ENCODE measurements around the gene ACTL6B.

Gene ACTL6B

DNA sequence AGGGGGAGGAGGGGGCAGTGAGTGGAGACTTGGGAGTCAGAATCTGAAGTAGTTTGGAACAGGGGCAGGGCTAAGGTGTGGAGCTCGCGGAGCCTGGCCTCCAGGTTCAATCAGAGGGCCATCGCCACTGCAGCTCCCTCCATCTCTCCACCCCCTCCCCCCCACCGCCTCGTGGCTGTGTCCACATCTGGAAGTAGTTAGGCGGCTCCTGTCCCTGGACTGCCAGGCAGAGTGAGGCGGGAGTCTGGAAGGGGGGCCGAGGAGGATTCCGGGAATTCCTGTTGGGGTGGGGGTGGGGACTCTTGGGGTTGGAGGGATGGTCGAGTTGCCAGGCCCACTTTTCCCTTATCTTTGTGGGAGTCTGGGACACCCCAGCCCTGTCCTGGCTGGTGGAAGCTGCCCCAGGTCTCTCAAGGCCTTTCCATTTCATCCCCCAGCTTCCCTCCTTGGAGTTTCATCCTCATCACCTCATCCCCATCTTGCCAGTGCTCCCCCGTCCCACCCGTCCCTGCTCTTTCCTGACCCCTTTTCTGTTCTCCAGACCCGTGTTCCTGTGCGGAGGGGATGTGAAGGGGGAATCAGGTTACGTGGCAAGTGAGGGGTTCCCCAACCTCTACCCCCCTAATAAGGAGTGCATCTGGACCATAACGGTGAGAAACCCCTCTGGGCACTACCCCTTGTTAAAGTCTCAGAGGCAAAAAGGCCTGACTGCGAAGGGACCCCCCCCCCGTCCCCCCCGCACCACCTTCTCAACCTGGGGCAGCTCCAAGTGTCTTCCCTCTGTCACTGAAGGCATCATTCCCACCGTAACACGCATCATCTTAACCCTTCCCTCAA lies 53.1 kb downstream of the ACTL6B start:
- in situ Hi-C loops (cut with MboI; ENCODE audit: low sequenced_read_pairs), result no loop called here

DNA sequence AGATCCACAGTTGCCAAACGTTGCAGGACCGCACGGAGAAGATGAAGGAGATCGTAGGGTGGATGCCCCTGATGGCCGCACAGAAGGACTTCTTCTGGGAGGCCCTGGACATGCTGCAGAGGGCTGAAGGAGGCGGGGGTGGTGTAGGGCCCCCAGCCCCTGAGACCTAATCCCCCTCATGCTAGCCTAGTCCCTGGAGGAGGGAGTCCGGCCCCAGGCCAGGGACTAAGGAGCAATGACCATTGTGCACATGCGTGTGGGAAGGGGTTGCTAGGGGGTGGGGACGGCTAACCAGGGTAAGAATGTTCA lies 55.6 kb downstream of the ACTL6B start:
- in situ Hi-C loops (cut with MboI; ENCODE audit: low sequenced_read_pairs), result no loop called here

DNA sequence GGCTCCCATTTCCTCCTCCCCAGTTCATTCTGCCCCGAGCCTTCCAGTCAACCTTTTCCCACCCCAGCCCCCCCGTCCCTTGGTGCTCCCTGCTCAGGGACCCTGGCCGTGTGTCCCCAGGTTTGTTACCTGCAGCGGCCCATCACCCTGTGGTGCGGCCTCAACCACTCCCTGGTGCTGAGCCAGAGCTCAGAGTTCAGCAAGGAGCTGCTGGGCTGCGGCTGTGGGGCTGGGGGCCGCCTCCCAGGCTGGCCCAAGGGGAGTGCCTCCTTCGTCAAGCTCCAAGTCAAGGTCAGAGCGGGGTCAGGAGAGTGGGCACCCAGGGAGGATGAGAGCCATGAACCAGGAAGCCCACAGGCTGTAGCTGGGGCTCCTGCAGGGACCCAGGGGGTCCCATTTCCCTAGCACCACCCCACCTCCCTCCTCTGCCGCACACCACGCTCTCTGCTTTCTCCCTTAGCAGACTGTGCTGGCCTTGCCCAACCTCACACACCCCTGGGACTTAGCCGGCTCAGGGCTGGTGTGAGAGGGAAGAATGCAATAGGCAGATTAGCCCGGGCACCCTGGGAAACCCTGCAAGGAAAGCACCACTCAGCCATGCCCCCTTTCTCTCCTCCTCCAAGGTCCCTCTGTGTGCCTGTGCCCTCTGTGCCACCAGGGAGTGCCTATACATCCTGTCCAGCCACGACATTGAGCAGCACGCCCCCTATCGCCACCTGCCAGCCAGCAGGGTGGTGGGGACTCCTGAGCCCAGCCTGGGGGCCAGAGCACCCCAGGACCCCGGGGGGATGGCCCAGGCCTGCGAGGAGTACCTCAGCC lies 56.1 kb downstream of the ACTL6B start:
- in situ Hi-C loops (cut with MboI; ENCODE audit: low sequenced_read_pairs), result no loop called here

DNA sequence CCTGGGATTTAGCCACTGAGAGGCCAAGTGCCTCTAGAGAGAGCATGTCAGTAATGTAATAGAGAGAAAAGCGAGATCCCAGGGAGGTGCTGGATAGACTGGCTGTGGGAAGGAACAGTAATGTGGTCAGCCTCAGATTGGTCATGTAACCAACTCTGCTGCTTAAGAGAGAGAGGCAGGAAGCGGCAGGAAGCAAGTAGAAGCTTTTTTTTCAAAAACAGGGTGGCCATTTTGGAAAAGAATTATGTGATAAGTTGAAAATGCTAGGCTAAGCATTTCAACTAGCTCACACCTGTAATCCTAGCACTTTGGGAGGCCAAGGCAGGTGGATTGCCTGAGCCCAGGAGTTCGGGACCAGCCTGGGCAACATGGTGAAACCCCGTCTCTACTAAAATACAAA lies 57.8 kb downstream of the ACTL6B start:
- in situ Hi-C loops (cut with MboI; ENCODE audit: low sequenced_read_pairs), result no loop called here

DNA sequence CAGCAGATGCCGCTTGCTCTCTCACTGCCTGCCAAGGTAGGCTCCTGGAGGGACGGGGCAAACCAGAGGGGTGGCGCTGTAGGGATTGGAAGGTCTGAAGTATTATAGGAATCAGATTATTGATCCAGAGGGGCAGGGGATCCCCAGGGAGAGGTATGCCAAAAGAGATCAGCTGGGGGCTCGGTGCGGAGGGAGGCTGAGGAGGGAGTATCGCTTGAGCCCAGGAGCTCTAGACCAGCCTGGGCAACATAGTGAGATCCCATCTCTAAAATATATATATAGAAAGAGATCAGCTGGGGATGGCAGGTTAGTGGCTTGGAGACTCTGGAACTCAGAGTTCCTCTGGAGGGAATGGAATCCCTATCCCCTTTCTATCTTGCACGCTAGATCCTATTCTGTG lies 61.1 kb downstream of the ACTL6B start:
- in situ Hi-C loops (cut with MboI; ENCODE audit: low sequenced_read_pairs), result no loop called here
